GM12872 (cell line): Measurements from ENCODE around the gene FMO4.

Source experiments
- CTCF ChIP-seq: IDR thresholded peaks from 3 replicates; pipeline ENCODE4 v1.5.1; 2011; ENCODE audit warnings: low read depth, mild to moderate bottlenecking, low read length, moderate library complexity; ENCODE audit not compliant: insufficient read depth

FMO4 gene

GRCh38 chr1:171352554-171352953 is 38.6 kb downstream of the FMO4 start:
- no peak for TF ChIP-seq CTCF

GRCh38 chr1:171355727-171356126 is 41.7 kb downstream of the FMO4 start:
- TF ChIP-seq CTCF: no peak

DNA sequence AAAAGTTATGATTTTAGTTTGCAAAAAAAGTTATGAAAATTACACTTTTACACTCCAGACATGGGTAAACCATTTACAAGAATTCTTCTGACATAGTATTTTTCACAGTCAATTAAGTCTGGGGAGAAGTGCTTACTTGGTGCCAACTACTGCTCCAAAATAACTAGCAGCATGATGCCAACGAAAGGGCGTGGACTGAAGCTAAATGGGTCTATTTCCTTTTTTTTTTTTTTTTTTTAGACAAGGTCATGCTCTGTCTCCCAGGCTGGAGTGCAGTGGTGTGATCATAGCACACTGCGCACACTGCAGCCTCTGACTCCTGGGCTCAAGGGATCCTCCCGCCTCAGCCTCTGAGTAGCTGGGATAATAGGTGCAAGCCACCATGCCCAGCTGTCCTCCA is 43.2 kb downstream of the FMO4 start:
- TF ChIP-seq CTCF: no peak

- no peak for TF ChIP-seq CTCF
These were observed 52.1 kb downstream of the FMO4 start for GRCh38 chr1:171366085-171366484.

DNA sequence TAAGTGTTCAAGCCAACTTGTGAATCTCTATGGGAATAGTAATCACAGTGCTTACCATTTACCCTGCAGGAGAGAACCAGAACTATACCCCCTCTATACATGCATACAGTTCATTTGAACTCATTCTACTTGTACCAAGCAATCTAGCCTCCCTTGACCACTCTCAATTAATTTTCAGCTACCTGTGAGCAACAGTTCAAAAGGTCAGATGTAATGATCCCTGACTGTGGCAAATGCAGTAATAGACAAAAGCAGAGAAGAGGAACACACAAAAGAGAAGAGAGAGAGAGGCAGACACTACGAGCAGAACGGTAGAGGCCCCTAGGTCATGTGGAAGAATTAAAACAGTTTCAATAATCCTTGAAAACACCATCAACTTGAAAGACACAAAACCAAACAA is 52.8 kb downstream of the FMO4 start:
- TF ChIP-seq CTCF: no peak

GRCh38 chr1:171367436-171367835 is 53.5 kb downstream of the FMO4 start:
- TF ChIP-seq CTCF: no peak

DNA sequence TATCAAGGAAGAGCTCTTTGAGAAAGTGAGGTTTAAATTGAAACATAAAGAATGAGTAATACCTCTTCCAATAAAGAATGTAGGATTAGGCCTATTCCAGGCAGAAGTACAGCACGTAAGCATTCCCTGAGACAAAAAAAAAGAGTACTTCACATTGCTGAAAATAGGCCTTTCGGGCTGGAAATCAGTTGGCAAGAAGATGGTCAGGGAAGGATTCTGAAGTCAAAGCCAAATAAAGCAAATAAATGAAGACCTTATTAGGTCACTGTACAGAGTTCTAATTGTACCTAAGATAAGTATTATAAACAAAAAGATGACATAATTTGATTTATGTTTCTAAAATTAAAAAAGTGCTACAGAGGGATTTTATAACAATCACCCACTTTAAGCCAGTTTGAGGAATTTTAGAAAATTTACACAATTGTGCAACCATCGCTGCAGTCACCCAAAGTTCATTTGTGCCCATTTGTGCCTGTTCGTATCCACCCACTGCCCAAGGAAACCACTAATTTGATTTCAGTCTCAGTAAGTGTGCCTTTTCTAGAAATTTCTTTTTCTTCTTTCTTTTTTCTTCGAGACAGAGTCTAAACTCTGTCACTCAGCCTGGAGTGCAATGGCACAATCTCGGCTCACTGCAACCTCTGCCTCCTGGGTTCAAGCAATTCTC is 58.6 kb downstream of the FMO4 start:
- TF ChIP-seq CTCF: no peak
